IPS-NIHi7 (cell line): Measurements from ENCODE around the gene KRTAP10-12.

ENCODE experiments used
- DNase-seq: peaks from one replicate; pipeline ENCODE4 v3.0.0; 2012; ENCODE audit warnings: mixed read lengths; ENCODE audit errors: extremely low spot score

KRTAP10-12 gene

GRCh38 chr21:44697811-44698734 lies 1.1 kb downstream of the KRTAP10-12 start:
- DNase-seq = peak; percentile 78

DNA sequence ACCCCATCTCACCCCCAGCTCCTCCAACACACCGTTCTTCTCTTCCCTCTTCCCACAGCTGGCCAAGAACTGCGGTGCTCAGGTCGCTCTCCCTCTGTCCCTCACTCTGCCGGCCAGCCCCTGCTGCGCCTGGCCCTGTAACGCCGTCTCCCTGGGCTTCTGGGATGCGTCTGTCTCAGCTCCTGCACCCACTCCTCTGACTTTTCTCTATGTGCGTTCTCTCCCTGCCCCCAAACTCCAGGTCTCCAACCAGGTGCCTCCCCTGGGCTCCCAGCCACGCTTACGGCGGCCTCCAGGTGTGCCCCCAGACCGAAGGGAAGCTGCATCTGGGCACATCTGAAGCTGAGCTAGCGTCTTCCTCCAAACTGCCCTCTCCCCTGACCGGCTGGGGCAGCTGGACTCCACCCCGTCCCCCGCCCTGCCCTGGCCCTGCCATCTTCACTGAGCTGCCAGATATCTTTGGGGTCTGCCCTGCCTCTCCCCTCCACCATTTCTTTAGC lies 2.6 kb downstream of the KRTAP10-12 start:
- DNase-seq = no peak

DNA sequence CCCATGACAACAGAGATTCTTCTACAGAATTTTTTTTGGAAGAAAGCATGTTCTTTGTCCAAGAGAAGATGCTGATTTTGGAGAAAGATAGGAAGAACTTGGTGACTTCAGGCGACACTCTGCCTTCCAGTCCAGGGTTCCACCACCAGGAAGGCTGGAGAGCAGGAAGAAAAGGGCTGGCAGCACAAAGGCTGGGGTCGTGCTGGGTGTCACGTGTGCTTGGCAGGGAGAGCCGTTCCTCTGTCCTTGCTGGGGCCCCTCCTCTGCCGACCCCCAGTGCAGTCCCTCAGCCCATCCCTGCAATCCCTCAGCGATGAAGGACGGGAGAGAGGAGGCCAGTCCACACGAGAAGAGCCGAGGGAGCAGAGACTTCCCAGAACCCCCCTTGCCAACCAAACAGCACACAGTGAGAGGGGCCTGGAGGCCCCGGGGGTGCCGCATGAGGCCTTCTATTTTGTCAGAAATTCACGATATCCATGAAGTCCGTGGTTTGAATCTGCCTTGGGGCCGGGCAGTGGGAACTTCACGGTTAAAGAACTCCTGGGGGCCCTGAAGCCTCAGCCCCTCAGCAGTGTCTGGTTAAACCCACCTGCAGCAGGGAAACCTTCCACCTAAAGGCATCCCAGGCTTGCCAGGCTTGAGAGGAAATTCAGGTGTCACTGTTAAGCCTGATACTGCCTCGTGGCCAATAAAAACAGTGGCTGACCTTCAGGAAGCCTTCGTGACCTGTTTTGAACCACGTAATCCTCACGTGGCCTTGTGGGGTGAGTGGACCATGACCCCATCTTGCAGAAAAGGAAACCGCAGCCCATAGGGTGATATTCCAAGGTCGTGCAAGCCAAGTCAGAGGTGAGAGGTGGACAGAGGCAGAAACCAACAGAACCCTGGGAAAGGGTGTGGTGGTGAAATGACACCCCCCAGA lies 3.4 kb downstream of the KRTAP10-12 start:
- DNase-seq = no peak

GRCh38 chr21:44701023-44701400 lies 4.0 kb downstream of the KRTAP10-12 start:
- DNase-seq = no peak

- DNase-seq = no peak
These were observed 4.6 kb downstream of the KRTAP10-12 start for GRCh38 chr21:44701541-44701940.

GRCh38 chr21:44702111-44702972 lies 5.4 kb downstream of the KRTAP10-12 start:
- no peak for DNase-seq

DNA sequence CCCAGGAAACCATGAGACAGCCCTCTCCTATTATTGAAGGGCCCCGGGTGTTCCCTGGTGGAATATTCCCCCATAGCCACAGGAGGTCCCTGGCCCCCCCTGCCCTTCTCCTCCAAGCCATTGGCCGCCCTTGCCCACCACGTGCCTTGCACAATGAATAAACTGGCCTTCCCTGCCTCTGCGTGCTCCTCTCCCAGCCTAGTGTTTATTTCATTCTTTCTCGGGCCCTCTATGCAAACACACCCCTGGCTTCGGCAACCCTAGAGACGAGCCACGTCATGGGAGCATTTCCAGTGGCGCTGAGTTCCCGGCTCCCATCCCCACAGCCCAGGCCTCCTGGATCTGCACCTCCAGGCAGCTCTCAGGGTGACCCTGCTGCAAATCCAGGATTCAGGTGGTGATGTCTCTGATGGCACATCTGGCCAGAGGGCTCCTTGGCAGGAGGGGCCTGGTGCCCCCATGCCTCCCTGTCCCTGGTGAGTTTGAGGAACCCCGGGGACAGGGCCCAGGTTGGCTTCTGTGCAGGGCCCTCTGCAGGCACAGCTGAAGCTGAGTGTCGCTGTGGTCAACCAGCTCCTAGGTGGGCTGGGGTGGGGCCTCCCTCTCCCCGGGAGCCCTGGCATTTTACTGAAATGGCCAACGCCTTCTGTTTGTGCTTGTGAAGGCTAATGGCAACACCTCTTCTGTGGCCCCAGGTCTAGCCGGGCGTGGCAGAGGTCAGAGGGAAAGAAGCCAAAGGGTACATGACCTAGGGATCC lies 6.2 kb downstream of the KRTAP10-12 start:
- no peak for DNase-seq

DNA sequence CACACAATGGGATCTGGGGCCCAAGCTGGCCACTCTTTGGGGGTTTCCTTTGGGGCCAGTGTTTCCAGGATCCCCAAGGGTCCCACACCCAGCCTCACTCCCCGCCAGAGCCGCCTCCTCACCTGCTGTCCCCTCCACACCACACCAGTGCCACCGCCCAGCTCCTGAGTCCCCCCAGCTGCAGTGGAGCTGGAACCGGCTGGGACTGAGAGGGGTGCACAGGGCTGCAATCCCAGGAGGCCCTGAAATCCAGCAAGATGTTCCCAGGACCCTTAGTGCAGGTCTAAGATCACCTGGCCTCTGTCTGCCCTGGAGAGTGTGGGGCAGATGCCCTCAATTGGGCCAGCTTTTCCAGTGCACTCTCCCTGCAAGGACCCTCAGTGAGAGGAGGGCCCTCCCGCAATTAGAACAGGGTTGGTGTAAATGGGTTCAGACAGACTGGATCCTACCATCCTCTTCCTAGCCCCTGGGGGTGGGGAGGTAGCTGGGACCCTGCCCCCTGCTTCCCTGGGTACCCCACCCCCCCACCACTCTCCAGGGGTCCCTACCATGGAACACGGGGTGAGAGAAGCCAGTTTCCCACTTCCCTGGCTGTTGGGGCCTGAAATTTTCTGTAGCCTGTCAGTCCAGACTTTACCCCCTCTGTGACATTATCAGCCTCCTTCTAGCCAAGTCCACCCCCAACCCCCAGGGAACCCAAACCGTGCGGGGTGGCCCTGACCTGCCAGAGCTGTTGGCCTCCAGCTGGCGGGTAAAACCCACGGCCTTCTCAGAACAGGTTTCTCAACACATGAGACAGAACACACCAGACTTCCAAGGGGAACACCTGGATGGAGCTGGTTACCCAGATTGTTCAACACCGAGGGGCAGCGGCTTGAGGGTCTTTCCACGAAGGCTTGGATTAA lies 7.0 kb downstream of the KRTAP10-12 start:
- no peak for DNase-seq

- DNase-seq = no peak
These were observed 7.6 kb downstream of the KRTAP10-12 start for GRCh38 chr21:44704636-44705001.

DNA sequence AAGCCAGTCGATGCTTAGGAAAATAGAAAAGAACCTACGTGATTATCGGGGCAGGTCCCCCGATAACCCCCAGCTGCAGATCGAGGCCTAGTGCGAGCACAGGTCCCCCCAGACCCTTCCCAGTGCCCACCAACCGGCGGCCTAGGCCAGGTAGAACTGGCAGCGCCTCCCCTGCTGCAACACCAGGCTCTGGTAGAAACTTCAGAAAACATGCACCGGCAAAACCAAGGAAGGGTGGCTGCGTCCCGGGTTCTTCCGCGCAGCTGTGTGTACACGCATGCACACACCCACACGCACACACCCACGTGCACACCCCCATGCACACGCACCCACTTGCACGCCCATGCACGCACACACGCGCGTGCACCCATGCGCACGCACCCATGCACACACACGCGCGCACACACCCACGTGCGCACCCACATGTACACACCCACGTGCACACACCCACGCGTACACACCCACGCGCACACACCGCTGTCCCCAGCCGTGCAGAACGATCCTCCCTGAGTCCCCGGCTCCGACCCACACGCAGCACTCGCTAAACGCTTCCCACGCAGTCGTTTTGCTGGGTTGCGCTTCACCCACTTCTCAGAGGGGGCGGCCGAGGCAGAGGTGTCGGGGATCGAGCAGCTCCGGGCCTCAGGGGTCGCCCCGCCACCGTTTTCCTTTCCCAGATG lies 9.2 kb downstream of the KRTAP10-12 start:
- DNase-seq = no peak

DNA sequence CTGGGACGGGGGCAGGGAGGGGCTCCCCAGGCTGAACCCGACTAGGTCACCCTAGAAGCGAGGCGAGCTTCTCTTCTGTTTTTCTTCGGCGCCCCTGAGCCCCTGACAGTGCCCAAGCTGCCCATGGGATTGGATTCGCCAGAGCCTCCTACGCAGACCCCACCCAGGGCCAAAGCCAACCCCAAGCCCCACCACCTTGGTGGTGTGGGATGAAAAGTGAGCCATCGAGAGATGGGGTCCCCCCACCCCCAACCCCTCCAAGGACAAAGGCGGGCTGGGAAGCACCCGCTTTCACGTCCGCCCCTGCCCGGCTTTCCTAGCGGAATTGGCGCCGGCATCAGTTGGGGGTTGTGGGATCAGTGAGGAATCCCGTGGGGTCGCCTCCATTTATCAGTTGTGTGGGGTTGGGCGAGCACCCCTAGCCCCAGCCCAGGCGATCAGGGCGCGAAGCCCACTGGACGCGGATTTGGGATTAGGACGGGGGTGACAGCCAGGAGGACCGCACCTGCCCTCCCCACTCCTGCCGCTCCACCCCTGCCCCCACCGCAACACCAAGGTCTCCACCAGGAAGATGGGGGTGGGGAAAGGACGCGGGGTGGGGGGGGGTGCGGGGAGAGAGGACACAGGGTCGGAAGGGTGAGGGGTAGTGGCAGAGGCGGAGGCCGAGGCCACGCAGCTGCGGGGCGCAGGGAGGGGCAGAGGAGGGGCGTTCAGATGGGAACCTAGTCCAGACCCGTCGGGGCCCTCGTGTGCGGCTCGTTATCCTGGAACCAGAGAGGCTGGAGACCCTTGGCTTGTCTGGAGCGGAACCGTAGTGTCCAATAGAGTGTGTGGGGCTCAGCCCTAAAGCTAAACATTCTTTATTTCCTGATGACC lies 10.0 kb downstream of the KRTAP10-12 start:
- DNase-seq = no peak

- DNase-seq = no peak
These were observed 11.4 kb downstream of the KRTAP10-12 start for GRCh38 chr21:44708213-44708865.

- no peak for DNase-seq
These were observed 12.0 kb downstream of the KRTAP10-12 start for GRCh38 chr21:44708866-44709425.

DNA sequence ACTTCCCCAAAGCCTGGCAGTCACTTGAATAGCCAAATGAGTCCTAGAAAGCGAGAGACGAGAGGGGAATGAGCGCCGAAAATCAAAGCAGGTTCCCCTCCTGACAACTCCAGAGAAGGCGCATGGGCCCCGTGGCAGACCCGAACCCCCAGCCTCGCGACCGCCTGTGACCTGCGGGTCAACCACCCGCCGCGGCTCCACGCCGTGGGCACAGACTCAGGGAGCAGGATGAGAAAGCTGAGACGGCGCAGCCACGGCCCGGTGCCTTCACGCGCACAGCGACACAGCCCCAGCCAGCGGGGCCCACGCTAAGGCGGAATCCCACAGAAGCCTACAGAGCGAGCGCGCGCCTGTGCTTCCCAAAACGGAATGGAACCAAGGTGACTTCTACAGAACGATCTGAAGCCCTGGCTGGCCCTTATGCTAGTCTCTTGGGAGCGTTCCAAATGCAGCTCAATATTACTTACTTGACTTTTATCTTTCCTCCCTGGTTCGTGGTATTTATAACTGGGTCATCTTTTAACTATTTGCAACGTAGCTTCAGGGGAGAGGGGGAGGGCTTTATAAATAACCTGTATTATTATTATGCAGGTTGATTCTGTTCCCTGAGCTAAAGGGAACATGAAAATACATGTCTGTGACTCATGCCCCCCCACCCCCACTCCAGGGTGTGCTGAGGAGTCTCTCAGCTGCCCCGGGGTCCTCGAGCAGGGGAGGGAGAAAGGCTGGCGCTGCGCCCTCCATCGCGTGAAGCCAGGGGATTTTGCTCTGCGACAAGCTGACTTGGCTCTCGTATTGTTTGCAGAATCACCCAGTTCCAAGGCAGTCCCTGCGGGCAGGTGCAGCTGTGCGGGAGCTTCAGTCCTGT lies 12.7 kb downstream of the KRTAP10-12 start:
- DNase-seq = peak; percentile 10

DNA sequence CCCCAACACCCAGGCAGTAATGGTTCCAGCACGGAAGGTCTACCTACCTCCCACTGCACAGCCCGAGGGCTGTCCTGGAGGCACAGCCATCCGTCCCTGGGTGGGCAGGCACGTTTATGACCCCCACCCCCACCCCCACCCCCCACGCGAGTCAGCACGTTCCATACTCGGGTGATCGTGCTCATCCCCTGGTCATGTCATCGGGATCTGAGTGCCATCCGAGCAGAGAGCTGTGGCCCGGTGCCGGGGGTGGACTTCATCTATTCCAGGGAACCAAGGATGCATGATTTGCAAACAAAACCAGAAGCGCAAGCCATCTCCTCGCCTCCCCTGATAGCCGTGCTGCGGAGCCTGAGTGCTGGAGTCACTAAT lies 13.3 kb downstream of the KRTAP10-12 start:
- DNase-seq = peak; percentile 6

GRCh38 chr21:44710756-44711326 lies 13.9 kb downstream of the KRTAP10-12 start:
- peak; percentile 43 for DNase-seq
